ENCODE measurements around the gene TOB1.
A peak's percentile ranks its signal among the peaks of the same experiment; 100 is the strongest.
"Not testable (repeated sequence)": the region's sequence is repeated elsewhere in the genome, so short reads cannot be mapped to it uniquely, and the experiment has no call there.

TOB1 gene

GRCh38 chr17:50867363-50868139 lies 1.4 kb upstream of the TOB1 start:
- DNase-seq, result peak; percentile 56 to 68 (median 66)

- DNase-seq, result peak; percentile 46 to 69 (median 62)
Measured at GRCh38 chr17:50866950-50867362, 802 bp upstream of the TOB1 start.

- DNase-seq, result no peak
Measured at GRCh38 chr17:50865868-50866260, 290 bp downstream of the TOB1 start.

GRCh38 chr17:50865060-50865867 lies 890 bp downstream of the TOB1 start:
- no peak for DNase-seq

GRCh38 chr17:50864747-50865059 lies 1.5 kb downstream of the TOB1 start:
- DNase-seq, result no peak

- no peak for DNase-seq
Measured at GRCh38 chr17:50863931-50864330, 2.2 kb downstream of the TOB1 start.

GRCh38 chr17:50863221-50863843 lies 2.8 kb downstream of the TOB1 start:
- DNase-seq, result no peak

GRCh38 chr17:50861822-50862528 lies 4.2 kb downstream of the TOB1 start:
- DNase-seq, result no peak

GRCh38 chr17:50861334-50861676 lies 4.8 kb downstream of the TOB1 start:
- DNase-seq, result no peak

GRCh38 chr17:50859727-50860126 lies 6.4 kb downstream of the TOB1 start:
- not testable (repeated sequence) for DNase-seq

GRCh38 chr17:50858486-50859225 lies 7.5 kb downstream of the TOB1 start:
- no peak for DNase-seq

GRCh38 chr17:50856431-50856830 lies 9.7 kb downstream of the TOB1 start:
- no peak for DNase-seq

- no peak for DNase-seq
Measured at GRCh38 chr17:50855708-50856330, 10.3 kb downstream of the TOB1 start.

- DNase-seq, result no peak
Measured at GRCh38 chr17:50853781-50854180, 12.4 kb downstream of the TOB1 start.

GRCh38 chr17:50853015-50853615 lies 13.0 kb downstream of the TOB1 start:
- DNase-seq, result no peak

- DNase-seq, result no peak
Measured at GRCh38 chr17:50850640-50851039, 15.5 kb downstream of the TOB1 start.

GRCh38 chr17:50848711-50849110 lies 17.4 kb downstream of the TOB1 start:
- no peak for DNase-seq

- DNase-seq, result no peak
Measured at GRCh38 chr17:50848039-50848438, 18.1 kb downstream of the TOB1 start.

GRCh38 chr17:50847566-50847965 lies 18.6 kb downstream of the TOB1 start:
- no peak for DNase-seq

GRCh38 chr17:50845240-50846147 lies 20.7 kb downstream of the TOB1 start:
- no peak for DNase-seq

Data from activated CD4-positive, CD25-positive, alpha-beta regulatory T cell (primary cell).